ENCODE data around the gene RALB.

DNA sequence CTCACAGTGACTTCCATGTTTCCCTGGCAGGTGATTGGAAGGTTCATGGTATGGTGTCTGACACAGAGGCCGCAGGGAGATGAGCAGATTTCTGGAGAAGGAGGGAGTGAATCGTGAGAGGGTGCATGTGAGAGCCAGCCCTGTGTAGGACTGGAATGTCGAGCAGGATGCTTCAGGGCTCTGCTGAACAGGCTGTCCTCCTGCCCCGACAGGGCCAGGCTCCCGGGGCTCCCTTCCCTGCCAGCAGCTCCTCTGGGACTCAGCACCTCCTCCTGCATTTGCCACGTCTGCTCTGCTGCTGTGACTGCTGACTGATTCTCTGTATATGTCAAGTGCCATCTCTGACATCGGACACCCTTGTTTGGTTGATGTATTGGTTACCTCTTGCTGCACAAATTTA, 54.8 kb downstream of the RALB start:
- TF ChIP-seq CTCF (tag by site-specific recombination; IDR thresholded peaks at IDR 0.05) (no peak), ZNF701 (tag by site-specific recombination; IDR thresholded peaks at IDR 0.05) (no peak), ZNF514 (tag by site-specific recombination; IDR thresholded peaks at IDR 0.05) (no peak), ZFP37 (tag by site-specific recombination; IDR thresholded peaks at IDR 0.05) (no peak), HOXD13 (CRISPR knock-in tag; IDR thresholded peaks at IDR 0.05; ENCODE audit: borderline replicate concordance) (no peak), YY1 (tag by site-specific recombination; IDR thresholded peaks at IDR 0.05) (no peak), ZNF280D (tag by site-specific recombination; IDR thresholded peaks at IDR 0.05) (no peak), GFI1B (tag by site-specific recombination; IDR thresholded peaks at IDR 0.05) (no peak), OSR2 (tag by site-specific recombination; IDR thresholded peaks at IDR 0.05) (no peak), ZBTB49 (tag by site-specific recombination; IDR thresholded peaks at IDR 0.05; ENCODE audit: low read depth) (no peak), ZBTB10 (tag by site-specific recombination; IDR thresholded peaks at IDR 0.05) (no peak)
- TF ChIP-seq, protein P1, sequence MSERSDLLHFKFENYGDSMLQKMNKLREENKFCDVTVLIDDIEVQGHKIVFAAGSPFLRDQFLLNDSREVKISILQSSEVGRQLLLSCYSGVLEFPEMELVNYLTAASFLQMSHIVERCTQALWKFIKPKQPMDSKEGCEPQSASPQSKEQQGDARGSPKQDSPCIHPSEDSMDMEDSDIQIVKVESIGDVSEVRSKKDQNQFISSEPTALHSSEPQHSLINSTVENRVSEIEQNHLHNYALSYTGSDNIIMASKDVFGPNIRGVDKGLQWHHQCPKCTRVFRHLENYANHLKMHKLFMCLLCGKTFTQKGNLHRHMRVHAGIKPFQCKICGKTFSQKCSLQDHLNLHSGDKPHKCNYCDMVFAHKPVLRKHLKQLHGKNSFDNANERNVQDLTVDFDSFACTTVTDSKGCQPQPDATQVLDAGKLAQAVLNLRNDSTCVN (tag by site-specific recombination; optimal IDR thresholded peaks at IDR 0.05): no peak
- TF ChIP-seq, protein P2, sequence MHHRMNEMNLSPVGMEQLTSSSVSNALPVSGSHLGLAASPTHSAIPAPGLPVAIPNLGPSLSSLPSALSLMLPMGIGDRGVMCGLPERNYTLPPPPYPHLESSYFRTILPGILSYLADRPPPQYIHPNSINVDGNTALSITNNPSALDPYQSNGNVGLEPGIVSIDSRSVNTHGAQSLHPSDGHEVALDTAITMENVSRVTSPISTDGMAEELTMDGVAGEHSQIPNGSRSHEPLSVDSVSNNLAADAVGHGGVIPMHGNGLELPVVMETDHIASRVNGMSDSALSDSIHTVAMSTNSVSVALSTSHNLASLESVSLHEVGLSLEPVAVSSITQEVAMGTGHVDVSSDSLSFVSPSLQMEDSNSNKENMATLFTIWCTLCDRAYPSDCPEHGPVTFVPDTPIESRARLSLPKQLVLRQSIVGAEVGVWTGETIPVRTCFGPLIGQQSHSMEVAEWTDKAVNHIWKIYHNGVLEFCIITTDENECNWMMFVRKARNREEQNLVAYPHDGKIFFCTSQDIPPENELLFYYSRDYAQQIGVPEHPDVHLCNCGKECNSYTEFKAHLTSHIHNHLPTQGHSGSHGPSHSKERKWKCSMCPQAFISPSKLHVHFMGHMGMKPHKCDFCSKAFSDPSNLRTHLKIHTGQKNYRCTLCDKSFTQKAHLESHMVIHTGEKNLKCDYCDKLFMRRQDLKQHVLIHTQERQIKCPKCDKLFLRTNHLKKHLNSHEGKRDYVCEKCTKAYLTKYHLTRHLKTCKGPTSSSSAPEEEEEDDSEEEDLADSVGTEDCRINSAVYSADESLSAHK (tag by site-specific recombination; IDR thresholded peaks at IDR 0.05): no peak
- TF ChIP-seq, protein P3, sequence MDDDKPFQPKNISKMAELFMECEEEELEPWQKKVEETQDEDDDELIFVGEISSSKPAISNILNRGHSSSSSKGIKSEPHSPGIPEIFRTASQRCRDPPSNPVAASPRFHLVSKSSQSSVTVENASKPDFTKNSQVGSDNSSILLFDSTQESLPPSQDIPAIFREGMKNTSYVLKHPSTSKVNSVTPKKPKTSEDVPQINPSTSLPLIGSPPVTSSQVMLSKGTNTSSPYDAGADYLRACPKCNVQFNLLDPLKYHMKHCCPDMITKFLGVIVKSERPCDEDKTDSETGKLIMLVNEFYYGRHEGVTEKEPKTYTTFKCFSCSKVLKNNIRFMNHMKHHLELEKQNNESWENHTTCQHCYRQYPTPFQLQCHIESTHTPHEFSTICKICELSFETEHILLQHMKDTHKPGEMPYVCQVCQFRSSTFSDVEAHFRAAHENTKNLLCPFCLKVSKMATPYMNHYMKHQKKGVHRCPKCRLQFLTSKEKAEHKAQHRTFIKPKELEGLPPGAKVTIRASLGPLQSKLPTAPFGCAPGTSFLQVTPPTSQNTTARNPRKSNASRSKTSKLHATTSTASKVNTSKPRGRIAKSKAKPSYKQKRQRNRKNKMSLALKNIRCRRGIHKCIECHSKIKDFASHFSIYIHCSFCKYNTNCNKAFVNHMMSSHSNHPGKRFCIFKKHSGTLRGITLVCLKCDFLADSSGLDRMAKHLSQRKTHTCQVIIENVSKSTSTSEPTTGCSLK (tag by site-specific recombination; IDR thresholded peaks at IDR 0.05): no peak

Data from HEK293 (cell line).